ENCODE results near the gene CCNE1.

CCNE1 gene

DNA sequence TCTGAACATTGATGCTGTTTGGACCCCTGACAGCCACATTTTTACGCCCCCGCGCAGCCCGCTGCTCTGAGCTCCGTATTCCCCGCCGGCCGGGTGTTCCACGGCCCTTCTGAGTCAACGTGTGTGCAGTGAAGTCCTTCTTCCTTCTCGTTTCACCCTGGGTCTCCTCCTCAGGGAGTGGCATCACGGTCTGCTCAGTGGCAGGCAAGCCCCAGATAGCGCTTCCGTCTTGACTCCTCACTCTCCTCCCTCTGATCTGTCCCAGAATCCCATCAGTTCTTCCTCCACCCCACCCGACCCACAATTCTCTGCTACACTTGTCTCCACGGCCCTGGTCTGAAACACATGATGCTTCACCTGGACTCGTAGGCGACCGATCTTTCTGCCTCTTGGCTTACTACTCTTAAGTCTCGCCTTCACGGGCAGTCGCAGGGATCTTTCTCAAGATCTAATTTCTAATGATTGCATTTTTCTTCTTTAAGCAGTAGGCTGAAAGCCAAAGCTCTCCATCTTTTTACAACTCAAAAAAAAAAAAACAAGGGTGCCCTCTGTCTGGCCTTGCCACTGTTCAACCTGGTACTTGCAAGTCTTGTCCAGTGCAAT, 33.9 kb downstream of the CCNE1 start:
- ATAC-seq (ENCODE audit: insufficient read depth, low read depth), result no peak
- peak overlapping the region; percentile 59 for H3K9ac ChIP-seq (ENCODE audit: low read depth, low read length)

DNA sequence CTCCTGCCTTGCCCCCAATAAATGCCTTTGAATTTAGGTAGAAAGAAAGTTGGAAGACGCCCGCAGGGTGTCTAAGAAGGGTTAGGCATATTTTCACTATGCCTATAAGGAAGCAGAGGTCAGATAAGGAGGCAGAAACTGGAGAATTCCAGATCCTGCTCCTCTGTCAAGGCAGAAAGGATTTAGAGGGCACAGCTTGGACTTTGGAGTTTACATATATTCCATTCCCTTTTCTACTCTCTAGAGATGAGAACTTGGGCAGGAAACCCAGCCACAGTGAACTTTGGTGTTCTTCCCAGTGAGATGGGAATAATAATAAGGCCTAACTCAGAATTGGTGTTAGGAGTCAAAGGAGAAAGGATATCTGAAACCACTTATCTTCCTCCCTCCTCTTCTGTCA, 37.4 kb downstream of the CCNE1 start:
- DNase-seq (no peak), ATAC-seq (ENCODE audit: insufficient read depth, low read depth) (no peak)
- Histone ChIP-seq H3K27me3 (ENCODE audit: insufficient read depth, low read length, poor library complexity) (peaks cover 2% of the 10 kb centered on the region), H3K27ac (ENCODE audit: low read length) (no peak overlapping the region), H3K4me2 (ENCODE audit: insufficient read depth, low read length) (no peak overlapping the region), H2AFZ (ENCODE audit: low read depth, low read length) (no peak overlapping the region), H3K4me3 (ENCODE audit: low read depth in 1 of 2, low read length in 2 of 2) (no peak overlapping the region), H3K9ac (ENCODE audit: low read depth, low read length) (no peak overlapping the region), H3K79me2 (ENCODE audit: insufficient read depth, low read length) (no peaks in the 10 kb centered on the region), H3K9me3 (ENCODE audit: insufficient read depth, low read length, severe bottlenecking) (no peaks in the 10 kb centered on the region), H4K20me1 (ENCODE audit: insufficient read depth, low read length) (no peaks in the 10 kb centered on the region), H3K36me3 (ENCODE audit: insufficient read depth, low read length) (no peaks in the 10 kb centered on the region), H3K4me1 (ENCODE audit: insufficient read depth, low read length) (peaks cover 13% of the 10 kb centered on the region)
- TF ChIP-seq, protein P1, sequence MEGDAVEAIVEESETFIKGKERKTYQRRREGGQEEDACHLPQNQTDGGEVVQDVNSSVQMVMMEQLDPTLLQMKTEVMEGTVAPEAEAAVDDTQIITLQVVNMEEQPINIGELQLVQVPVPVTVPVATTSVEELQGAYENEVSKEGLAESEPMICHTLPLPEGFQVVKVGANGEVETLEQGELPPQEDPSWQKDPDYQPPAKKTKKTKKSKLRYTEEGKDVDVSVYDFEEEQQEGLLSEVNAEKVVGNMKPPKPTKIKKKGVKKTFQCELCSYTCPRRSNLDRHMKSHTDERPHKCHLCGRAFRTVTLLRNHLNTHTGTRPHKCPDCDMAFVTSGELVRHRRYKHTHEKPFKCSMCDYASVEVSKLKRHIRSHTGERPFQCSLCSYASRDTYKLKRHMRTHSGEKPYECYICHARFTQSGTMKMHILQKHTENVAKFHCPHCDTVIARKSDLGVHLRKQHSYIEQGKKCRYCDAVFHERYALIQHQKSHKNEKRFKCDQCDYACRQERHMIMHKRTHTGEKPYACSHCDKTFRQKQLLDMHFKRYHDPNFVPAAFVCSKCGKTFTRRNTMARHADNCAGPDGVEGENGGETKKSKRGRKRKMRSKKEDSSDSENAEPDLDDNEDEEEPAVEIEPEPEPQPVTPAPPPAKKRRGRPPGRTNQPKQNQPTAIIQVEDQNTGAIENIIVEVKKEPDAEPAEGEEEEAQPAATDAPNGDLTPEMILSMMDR (IDR thresholded peaks at IDR 0.05; ENCODE audit: borderline replicate concordance, extremely low read depth, low read length, poor library complexity, severe bottlenecking), result no peak
- no peak for TF ChIP-seq EZH2 (IDR thresholded peaks at IDR 0.05; ENCODE audit: borderline replicate concordance, low read depth, low read length, severe bottlenecking)

More for the DNA sequence above, 33.9 kb downstream of the CCNE1 start:
- Histone ChIP-seq H3K27me3 (ENCODE audit: insufficient read depth, low read length, poor library complexity) (peaks cover 6% of the 10 kb centered on the region), H3K27ac (ENCODE audit: low read length) (peak overlapping the region; percentile 59; the same call in 1 of the 2 replicates), H3K4me1 (ENCODE audit: insufficient read depth, low read length) (peaks cover 19% of the 10 kb centered on the region), H3K4me2 (ENCODE audit: insufficient read depth, low read length) (peak overlapping the region; percentile 98), H4K20me1 (ENCODE audit: insufficient read depth, low read length) (0 out of 2 replicates have a peak, but pooled peaks cover 6% of the 10 kb centered on the region), H3K9me3 (ENCODE audit: insufficient read depth, low read length, severe bottlenecking) (no peaks in the 10 kb centered on the region), H3K79me2 (ENCODE audit: insufficient read depth, low read length) (no peaks in the 10 kb centered on the region), H2AFZ (ENCODE audit: low read depth, low read length) (peak overlapping the region; percentile 89), H3K36me3 (ENCODE audit: insufficient read depth, low read length) (no peaks in the 10 kb centered on the region), H3K4me3 (ENCODE audit: low read depth in 1 of 2, low read length in 2 of 2) (peak overlapping the region; percentile 30 to 69; a peak in 3 of 4 replicates)
- DNase-seq, result no peak
- TF ChIP-seq, protein P1 (IDR thresholded peaks at IDR 0.05; ENCODE audit: borderline replicate concordance, extremely low read depth, low read length, poor library complexity, severe bottlenecking), result no peak
- no peak for TF ChIP-seq EZH2 (IDR thresholded peaks at IDR 0.05; ENCODE audit: borderline replicate concordance, low read depth, low read length, severe bottlenecking)

- TF ChIP-seq, protein P1 (IDR thresholded peaks at IDR 0.05; ENCODE audit: borderline replicate concordance, extremely low read depth, low read length, poor library complexity, severe bottlenecking), result no peak
- no peak for TF ChIP-seq EZH2 (IDR thresholded peaks at IDR 0.05; ENCODE audit: borderline replicate concordance, low read depth, low read length, severe bottlenecking)
- Histone ChIP-seq H2AFZ (ENCODE audit: low read depth, low read length) (no peak overlapping the region), H4K20me1 (ENCODE audit: insufficient read depth, low read length) (no peaks in the 10 kb centered on the region), H3K27ac (ENCODE audit: low read length) (no peak overlapping the region), H3K36me3 (ENCODE audit: insufficient read depth, low read length) (no peaks in the 10 kb centered on the region), H3K4me2 (ENCODE audit: insufficient read depth, low read length) (no peak overlapping the region), H3K9ac (ENCODE audit: low read depth, low read length) (no peak overlapping the region), H3K9me3 (ENCODE audit: insufficient read depth, low read length, severe bottlenecking) (no peaks in the 10 kb centered on the region), H3K79me2 (ENCODE audit: insufficient read depth, low read length) (no peaks in the 10 kb centered on the region), H3K27me3 (ENCODE audit: insufficient read depth, low read length, poor library complexity) (peaks cover 2% of the 10 kb centered on the region), H3K4me1 (ENCODE audit: insufficient read depth, low read length) (peaks cover 8% of the 10 kb centered on the region), H3K4me3 (ENCODE audit: low read depth in 1 of 2, low read length in 2 of 2) (no peak overlapping the region)
- no peak for DNase-seq
- no peak for ATAC-seq (ENCODE audit: insufficient read depth, low read depth)
Measured at GRCh38 chr19:29850482-29850881, 38.7 kb downstream of the CCNE1 start.

All from DND-41 (cell line).